ENCODE data around the gene PTPRN2.
A peak's percentile ranks its signal among the peaks of the same experiment; 100 is the strongest.

The PTPRN2 gene

DNA sequence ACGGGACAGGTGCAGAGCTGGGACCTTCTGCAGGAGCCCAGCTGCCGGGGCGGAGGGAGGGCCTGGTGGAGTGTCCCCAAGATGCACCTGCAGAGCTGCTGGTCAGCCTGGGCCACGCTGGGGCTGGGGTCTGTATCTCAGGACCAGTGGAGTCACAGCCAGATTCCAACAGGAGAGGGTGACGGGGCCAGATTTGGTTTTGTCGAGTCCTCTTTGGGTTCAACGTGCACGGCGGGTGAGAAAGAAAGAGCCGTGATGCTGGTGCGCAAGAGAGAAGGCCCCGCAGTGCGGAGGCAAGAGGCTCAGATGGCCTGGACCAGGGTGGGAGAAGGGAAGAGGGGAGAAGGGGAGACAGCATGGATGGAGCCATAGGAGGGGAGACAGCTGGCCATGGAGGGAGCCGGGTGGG lies 462.9 kb downstream of the PTPRN2 start:
- FAIRE-seq: no peak

DNA sequence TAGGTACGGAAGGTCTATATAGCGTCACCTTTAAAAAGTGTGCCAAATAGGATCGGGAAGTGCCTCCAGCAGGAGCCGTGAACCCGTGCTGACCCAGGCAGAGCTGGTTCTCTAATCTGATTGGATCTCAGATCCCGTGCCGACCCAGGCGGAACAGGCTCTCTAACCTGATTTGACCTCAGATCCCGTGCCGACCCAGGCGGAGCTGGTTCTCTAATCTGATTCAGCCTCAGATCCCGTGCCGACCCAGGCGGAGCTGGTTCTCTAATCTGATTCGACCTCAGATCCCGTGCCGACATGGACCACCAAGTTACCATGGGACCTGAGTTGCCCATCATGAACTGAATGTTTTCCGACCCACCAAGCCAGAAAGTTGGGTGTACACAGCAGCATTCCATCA lies 463.9 kb downstream of the PTPRN2 start:
- FAIRE-seq: no peak

DNA sequence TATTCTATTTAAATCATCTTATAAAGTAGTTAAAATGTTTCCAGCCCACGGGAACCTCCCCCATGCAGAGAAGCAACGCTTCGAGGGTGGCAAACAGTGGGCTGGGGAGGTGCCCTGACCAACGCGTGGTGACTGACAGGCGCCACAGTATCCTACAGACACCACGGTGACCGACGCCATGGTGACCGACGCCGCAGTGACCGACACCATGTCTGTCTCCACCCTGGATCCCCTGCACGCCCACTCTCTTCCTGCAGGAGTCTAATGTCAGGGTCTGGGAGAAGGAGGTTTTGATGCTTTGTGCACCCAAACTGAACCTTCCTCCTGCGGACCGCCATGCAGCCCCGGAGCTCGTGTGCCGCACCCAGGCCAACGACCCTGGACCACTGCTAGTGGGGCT lies 464.4 kb downstream of the PTPRN2 start:
- no peak for FAIRE-seq

DNA sequence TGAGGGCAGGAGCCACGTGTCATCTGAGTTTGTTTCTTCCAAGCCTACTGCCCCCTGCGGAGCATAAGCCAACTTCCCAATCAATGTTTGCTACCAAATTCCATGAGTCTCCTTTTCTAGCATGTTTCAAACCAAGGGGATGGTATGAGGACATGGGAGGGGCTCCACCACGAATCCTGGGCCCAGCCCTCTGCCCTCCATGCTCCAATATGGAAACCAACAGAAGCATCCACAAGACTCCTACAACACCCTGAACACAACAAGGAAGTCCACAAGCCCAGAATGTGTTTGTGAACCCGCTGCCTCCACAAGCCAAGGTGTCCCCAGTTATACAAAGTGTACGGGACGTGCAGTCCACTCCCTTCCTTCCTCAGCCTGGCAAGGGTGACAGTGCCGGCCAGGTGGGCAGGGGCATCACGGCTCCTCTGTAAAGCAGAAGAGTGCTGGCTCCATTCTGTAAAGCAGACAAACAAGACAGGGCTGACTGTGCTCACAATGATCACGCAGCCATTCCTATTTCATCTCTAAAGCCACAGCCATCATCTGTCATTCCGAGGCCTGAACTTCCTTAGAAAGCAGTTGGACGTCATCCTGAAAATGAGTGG lies 466.1 kb downstream of the PTPRN2 start:
- no peak for FAIRE-seq

DNA sequence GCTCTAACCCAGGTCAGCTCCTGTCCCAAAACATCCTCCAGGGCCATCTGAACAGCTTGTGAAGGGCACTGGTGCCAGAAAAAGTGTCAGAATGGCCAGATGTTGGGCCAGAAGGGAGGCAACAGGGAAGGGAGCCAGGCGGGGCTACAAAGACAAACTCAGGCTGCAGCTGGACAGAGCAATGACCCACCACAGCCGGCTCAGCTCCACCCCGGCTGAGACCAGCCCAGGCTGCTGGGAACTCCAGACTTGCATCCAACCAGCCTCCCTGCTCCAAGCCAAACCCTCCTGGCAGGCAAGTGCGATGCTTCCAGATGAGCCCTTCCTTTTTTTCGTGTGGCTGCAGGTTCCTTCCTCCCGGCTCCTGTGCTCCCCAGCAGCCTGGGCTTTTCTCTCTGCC lies 466.9 kb downstream of the PTPRN2 start:
- no peak for FAIRE-seq

DNA sequence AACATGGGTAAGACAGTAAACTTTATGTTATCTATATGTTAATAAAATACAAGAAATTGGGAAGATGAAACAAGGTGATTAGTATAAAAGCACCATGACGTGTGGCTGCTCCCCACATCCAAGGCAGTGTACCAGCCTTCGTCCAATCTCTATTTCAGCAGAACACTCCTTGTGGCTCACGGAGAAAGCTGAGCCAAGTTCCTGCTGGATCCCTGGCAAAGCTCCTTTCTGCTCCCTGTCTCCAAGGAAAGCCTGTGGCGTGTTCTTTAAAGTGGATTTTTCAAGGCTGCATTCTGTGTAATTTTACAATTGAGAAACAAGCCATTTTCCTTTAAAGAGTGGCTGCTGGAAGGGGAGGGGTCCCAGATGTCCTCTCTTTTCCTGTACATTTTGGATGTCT lies 467.3 kb downstream of the PTPRN2 start:
- no peak for FAIRE-seq

DNA sequence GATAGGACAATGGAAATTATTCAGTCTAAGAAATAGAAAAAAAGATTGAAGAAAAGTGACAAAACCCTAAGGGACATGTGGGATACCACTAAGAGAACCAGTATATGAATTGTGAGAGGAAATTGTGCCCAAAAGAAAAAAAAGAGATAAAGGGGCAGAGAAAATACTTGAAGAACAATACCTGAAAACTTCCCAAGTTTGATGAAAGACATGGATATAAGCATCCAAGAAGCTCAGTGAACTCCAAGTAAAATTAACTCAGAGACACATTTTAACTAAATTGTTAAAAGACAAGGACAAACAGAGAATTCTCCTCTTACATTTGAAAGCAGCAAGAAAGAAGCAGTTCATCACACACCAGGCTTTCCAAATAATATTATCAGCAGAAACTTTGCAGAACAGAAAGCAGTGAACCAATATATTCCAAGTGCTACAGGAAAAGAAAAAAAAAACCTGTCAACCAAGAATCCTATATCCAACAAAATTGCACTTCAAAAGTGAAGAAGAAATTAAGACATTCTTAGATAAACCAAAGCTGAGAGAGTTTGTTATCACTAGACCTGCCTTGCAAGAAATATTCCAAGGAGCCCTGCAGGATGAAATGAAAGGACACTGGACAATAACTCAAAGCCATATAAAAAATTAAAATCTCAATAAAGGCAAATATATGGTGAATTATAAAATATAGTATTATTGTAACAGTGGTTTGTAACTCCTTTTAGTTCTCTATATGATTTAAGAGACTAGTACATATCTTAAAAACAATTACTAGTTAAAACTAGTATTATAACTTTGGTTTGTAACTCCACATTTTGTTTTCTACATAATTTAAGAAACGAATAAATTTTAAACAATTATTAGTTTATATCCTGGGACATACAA lies 470.0 kb downstream of the PTPRN2 start:
- peak; percentile 36 for FAIRE-seq

DNA sequence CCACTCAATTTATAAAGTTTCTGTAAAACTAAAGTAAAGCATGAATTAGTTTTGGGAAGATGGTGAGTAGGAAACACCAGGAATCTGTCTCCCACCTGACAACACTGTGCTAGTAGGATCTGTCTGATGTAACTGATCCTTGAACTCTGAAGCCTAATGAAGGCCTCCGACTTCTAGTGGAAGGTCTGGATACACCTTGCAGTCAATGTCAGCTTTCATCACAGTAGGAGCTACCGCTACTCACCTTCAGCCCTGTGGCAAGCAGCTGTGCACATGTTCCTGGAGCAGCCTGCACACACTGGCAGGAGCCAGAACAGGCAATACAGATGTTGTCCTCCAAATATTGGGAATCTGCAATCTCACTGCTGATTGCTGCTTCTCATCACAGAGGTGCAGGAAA lies 471.4 kb downstream of the PTPRN2 start:
- FAIRE-seq: no peak

DNA sequence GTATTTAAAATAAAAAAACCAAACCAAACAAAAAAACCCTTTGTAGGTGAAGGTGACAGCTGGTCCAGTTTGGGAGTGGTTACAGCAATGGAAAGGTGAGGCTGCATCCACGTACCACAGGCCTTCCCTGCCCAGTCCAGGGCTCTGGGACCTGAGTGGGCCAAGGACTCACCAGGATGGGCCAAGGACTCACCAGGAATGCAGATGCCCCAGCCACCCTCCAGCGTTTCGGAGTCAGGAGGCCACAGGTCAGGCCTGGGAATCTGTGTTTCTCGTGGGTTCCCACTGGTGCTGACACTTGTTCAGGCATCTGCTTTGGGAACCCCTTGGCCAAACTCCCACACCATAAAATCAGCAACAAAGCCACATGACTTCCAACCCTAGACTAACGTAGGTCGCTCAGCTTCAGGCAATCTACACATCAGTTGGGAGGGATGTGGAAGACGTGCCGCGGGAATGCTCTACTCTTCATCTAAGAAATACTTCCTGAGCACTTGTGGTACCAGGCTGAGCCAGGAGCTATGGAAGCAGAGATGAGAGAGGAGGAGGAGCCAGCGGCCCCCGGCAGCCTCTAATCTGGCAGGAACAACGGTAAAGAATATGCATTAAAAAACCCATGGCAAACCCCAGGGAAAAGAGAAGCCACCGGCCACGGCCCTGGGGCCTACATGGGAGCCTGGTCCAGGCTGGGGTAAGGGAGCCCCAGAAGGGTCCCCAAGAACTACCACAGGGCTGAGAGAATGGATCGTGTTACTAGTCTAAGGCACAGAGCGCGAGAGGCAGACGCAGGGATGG lies 473.4 kb downstream of the PTPRN2 start:
- no peak for FAIRE-seq

DNA sequence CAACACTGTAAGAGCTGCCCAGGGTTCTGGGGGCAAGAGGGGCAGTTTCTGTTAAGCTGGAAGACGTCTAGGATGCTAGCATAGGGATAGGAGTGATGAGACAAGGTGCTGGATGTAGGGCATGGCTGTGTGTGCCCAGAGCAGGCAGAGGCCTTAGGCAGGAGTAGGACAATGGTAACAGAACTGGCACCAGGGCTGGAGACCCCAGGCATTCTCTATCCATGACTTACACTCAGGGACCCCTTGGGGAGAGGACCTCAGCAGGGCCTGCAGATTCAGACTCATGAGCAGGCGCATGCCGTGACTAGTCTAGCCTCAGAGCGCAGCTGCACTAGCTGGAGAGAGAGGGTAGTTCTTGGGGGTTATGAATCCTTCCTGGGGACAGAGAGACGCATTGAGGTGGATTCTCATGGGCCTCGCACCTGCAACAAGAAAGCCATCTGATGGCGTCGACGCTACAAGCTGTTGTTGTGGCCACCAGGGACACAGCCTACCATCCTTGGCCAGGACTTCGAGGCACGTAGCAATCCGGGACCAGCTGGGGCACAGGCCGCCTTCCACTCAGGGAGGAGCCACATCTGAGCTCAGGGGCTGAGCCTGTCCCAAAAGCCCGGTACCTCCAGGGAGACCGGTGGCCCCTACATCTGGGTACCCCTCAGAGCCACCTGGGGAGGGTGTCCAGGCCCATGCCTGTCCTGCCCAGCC lies 474.1 kb downstream of the PTPRN2 start:
- FAIRE-seq: no peak

DNA sequence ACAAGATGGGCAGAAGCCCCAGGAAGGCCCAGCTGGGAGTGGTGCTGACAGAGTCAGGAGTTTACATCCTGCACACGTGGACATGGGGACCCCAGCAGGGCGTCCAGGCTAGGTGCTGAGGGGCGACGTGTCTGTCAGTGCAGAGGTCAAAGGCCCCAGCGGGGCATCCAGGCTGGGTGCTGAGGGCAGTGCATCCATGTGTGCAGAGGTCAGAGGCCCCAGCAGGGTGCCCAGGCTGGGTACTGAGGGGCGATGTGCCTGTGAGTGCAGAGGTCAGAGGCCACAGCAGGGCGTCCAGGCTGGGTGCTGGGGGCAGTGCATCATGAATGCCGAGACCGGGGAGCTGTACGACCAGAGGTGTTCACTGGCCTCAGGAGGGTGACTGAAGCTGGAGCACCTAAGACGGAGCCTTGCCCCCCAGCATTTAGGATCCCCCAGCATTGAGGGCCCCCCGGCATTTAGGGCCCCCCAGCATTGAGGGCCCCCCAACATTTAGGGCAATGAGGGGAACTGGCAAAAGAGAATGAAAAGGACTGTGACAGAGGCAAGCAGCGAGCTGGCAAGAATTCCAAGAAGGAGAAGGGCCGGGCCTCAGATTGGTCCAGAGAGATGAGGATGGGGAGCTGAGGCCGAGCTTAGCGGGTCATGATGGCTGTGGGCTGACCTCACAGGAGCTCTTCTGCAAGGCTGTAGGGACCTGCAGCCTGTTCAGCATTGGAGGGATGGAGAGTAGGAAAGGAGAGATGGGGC lies 474.9 kb downstream of the PTPRN2 start:
- no peak for FAIRE-seq

DNA sequence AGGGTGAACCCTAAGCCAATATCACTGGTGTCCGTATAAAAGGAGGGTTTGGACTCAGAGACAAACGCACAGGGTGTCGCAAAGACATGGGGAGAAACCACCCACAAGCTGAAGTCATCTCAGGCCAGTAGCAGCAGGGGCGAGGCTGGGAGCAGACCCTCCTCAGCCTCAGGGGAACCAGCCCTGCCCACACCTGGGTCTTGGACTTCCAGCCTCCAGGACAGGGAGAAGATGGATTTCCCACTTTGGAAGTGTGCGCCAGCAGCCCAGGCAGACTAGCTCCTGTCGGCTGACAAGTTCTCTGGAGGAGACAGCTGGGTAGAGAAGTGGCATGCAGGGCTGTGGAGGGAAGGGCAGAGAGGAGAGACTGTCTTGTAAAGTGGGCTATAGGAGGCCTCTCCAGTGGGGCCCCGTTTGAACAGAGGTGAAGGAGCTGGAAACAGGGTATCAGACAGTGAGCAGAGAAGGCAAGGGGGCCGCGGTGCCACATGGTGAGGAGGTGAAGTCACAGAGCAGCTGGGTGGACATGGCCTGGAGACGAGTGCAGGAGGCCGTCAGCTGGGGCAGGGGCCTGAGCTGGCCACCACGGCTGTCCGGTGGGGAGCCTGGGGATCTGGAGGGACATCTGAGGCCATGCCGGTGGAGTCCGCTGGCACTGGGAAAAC lies 475.6 kb downstream of the PTPRN2 start:
- no peak for FAIRE-seq

DNA sequence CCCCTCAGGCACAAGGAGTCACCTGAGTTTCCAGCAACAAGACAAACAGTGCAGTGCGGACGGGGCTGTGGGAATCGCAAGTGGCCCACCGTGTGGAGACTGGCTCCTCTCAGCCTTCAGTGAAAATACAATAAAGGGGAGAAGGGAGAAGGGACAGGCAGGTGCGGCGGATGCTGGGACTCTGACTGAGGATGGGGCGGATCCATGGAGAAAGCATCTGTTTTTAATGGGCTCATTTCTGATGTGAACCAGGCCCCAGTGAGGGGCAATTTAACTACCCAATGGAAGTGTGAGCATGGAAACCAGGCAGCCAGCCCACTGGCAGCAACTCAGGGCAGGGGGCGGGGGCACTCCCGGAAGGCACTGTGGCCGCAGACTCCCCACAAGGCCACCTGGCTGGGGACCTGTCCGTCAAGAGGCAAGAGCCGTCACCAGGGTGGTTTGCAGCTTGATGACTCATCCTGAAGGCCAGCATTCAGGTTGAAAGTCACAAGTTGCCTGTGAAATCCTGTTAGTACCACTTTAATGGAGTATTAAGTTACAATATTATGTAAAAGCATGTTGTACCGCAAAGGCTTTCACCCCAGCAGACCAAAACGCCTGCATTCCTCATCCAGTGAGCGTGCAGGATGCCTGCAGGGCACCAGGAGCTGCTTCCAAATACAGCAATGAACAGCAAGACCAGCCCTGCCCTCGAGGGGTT lies 476.4 kb downstream of the PTPRN2 start:
- no peak for FAIRE-seq

DNA sequence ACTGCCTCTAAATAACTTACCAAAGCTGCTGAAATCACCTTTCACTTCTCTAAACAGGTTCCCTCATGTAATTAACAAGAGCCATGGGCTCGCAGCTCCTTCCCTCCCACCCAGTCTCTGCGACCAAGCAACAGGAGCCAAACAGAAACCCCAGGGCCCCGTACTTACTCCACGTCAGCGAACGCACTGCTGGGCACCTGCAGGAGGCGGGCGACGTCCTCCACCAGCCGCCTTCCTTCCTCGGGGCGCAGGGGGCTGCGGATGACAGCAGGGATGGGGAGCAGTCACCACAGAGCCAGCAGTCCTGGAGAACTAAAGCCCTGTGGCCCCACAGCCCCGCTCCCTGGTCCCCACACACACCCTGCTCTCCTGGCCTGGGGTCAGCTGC lies 477.0 kb downstream of the PTPRN2 start:
- FAIRE-seq: no peak

DNA sequence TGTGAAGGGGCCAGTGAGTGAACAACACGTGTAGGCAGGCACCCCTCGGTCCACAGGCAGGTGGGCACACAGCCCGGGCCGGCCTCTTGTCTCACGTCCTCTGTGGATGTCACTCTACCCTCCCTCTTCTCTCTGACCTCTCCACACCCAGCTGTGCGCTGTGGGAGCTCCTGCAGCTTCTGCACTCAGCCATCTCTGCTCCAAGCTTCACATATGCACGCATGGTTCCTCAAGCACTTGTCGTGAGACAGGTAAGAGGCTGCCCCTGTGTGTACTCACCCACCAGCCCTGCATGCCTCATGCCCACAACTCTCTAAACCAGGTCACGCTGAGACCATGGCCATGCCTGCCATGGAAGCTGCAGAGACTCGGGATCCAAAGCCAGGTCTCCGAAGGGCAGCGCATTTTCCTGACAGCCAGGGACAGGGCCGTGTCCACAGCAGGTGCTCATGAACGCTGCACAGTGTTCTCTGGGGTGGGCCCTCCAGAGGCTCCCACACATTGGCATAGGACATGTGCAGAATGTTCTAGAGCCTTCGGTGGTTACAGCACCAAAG lies 477.5 kb downstream of the PTPRN2 start:
- FAIRE-seq: no peak

DNA sequence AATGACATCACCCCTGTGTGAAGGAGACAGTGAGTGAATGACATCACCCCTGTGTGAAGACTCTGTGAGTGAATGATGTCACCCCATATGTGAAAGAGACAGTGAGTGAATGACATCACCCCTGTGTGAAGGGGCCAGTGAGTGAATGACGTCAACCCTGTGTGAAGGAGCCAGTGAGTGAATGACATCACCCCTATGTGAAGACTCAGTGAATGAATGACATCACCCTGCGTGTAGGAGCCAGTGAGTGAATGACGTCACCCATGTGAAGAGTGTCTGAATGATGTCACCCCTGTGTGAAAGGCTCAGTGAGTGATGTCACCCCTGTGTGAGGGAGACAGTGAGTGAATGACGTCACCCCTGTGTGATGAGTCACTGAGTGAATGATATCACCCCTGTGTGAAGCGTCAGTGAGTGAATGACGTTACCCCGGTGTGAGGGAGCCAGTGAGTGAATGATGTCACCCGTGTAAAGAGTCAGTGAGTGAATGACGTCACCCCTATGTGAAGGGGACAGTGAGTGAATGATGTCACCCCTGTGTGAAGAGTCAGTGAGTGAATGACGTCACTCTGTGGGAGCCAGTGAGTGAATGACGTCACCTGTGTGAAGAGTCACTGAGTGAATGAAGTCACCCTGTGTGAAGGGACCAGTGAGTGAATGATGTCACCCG lies 478.1 kb downstream of the PTPRN2 start:
- FAIRE-seq: no peak

DNA sequence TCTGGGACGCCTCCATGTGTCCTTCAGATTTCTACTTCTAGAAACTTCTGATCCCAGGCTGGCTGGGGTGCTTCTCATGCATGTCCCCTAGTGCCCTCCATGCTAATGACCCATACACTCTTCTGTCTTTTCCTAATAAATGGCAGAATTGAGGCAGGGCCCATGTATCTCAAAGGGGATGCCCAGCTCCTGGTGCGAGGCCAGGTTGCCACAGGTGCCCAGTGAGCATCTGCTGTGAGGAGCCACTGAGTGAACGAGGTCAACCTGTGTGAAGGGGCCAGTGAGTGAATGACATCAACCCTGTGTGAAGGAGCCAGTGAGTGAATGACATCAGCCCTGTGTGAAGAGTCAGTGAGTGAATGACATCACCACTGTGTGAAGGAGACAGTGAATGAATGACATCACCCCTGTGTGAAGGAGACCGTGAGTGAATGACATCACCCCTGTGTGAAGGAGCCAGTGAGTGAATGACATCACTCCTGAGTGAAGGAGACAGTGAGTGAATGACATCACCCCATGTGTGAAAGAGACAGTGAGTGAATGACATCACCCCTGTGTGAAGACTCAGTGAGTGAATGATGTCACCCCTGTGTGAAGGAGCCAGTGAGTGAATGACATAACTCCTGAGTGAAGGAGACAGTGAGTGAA lies 478.9 kb downstream of the PTPRN2 start:
- FAIRE-seq: no peak

DNA sequence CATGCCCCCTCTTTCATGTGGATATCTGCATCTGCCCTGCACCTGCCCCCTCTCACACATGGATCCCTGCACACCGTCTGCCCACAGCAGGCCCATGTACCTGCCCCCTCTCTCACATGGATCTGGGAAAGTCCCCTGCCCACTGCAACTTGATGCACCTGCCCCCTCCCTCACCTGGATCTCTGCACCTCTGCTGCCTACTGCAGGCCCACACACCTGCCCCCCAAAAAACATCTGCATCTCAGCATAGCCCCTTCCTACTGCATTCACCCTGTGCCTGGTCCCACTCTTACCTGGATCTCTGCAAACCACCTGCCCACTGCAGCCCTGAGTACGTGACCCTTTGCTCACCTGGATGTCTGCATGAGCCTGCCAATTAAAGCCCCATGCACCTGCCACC lies 479.8 kb downstream of the PTPRN2 start:
- no peak for FAIRE-seq

DNA sequence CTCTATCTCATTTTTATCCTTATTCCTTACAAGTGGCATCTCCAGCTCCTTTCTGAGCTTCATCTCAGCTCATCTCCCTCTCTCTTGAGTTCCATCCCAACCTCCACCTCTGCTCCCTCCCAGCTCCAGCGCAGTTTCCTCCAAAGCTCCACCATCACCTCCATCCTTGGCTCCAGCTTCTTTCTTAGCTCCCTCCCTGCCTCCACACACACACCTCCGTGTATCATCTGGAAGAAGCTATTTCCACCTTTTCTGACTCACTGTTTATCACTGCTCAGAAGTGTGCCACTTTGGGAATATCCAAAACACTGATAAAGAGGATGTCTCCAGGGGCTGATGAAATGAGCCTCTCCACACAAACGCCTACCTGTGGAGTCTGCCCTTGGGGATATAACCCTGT lies 481.4 kb downstream of the PTPRN2 start:
- no peak for FAIRE-seq

DNA sequence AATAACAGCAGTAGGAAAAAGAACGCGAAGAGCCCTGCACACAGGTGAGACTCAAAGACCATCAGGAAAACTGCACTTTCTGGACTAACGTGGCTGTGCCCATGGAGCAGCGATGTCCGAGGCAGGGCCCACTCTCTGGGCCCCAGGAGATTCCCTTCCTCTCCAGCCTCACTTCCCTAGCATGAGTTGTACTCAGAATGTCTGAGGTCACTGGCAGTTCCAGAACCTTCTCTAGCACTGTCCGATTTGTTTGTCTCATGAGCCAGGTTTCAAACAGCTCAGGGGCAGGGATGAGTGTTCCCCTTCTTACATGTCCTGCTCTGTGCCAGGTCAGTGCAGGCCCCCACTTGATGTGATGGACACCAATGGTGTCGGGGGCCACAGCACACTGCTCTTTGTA lies 484.2 kb downstream of the PTPRN2 start:
- FAIRE-seq: no peak

All from islet of Langerhans (tissue), 1 donor.